B cell (primary cell): Measurements from ENCODE around the gene BPIFA3. TPM values are rescaled to one million over a fixed set of nuclear protein-coding genes. Genes with fewer than 3 reads are reported as not detected.

ENCODE experiments used
- ATAC-seq: fragments of 200-7000 bp; cut with Tn5 transposase; one replicate; pipeline ENCODE4 v1.10.0; 2021; ENCODE audit warnings: low read depth, mild to moderate bottlenecking, moderate number of reproducible peaks, moderate library complexity
- CTCF ChIA-PET: fragments of 350-600 bp; sonication (Branson Sonifier 250); formaldehyde crosslinking; loops from one replicate; lab custom pipeline; 2021; ENCODE audit warnings: antibody characterized with exemption, inconsistent platforms; lab: Charles Lee
- POLR2A ChIA-PET: fragments of 350-600 bp; sonication (Branson Sonifier 250); formaldehyde crosslinking; loops from one replicate; lab custom pipeline; 2021; ENCODE audit warnings: antibody characterized with exemption; lab: Charles Lee
- DNase-seq: peaks from one replicate; pipeline ENCODE4 v3.0.0; 2013
- H2AFZ ChIP-seq: 2 replicates; pipeline ENCODE4 v1.6.1; 2012; ENCODE audit warnings: mild to moderate bottlenecking, low read depth, low read length; ENCODE audit not compliant: insufficient read depth, poor library complexity, severe bottlenecking
- H3K27ac ChIP-seq, 2 donors: 1 replicate in 1 of 2; 2 replicates in 1 of 2; pipeline ENCODE4 v1.5.1; 2012 to 2013; ENCODE audit warnings: low read length in 2 of 2, mild to moderate bottlenecking in 2 of 2, moderate library complexity in 1 of 2
- H3K27me3 ChIP-seq, 4 experiments: fragments of 200-600 bp in 1 of 4; sonication (generic) in 1 of 4; replicated peaks in 1 of 4; 1 replicate in 2 of 4; 2 replicates in 2 of 4; pipeline versions ENCODE4 v1.6.1 to v1.7.0; 2013 to 2016; ENCODE audit warnings: low read length in 3 of 4, mild to moderate bottlenecking in 2 of 4, mixed read lengths in 1 of 4, moderate library complexity in 1 of 4; ENCODE audit not compliant: insufficient read depth in 4 of 4, control insufficient read depth in 3 of 4; ENCODE audit errors: control extremely low read depth in 1 of 4
- H3K36me3 ChIP-seq, 2 experiments: replicated peaks in 1 of 2; 1 replicate in 1 of 2; 2 replicates in 1 of 2; pipeline versions ENCODE4 v1.6.1 to v1.7.1; 2013; ENCODE audit warnings: low read length in 1 of 2; ENCODE audit not compliant: insufficient read depth in 2 of 2, control insufficient read depth in 1 of 2; ENCODE audit errors: control extremely low read depth in 1 of 2, extremely low read depth in 1 of 2
- H3K4me1 ChIP-seq, 2 donors: fragments of 200-600 bp in 1 of 2; sonication (generic) in 1 of 2; 1 replicate in 1 of 2; 2 replicates in 1 of 2; pipeline versions ENCODE4 v1.5.1 to v1.6.1; 2013 to 2017; ENCODE audit warnings: low read length in 2 of 2; ENCODE audit not compliant: control insufficient read depth in 2 of 2, insufficient read depth in 2 of 2
- H3K4me2 ChIP-seq: replicated peaks from 2 replicates; pipeline ENCODE3; 2012; ENCODE audit warnings: mild to moderate bottlenecking, low read depth, low read length; ENCODE audit not compliant: poor library complexity, severe bottlenecking
- H3K4me3 ChIP-seq, 5 experiments: fragments of 200-600 bp in 1 of 5; sonication (generic) in 1 of 5; 1 replicate in 3 of 5; 2 replicates in 2 of 5; pipeline versions ENCODE4 v1.5.1 to v1.7.0; 2011 to 2016; ENCODE audit warnings: low read length in 4 of 5, mild to moderate bottlenecking in 4 of 5, low read depth in 2 of 5, control low read depth in 1 of 5, moderate library complexity in 1 of 5; ENCODE audit not compliant: insufficient read depth in 1 of 5; ENCODE audit errors: control extremely low read depth in 1 of 5, extremely low read depth in 1 of 5
- H3K79me2 ChIP-seq: fragments of 200-600 bp; sonication (generic); one replicate; pipeline ENCODE4 v1.6.0; 2016; ENCODE audit warnings: low read length; ENCODE audit not compliant: control insufficient read depth, insufficient read depth
- H3K9ac ChIP-seq: fragments of 200-600 bp; sonication (generic); 2 replicates; pipeline ENCODE4 v1.6.1; 2017; ENCODE audit warnings: mild to moderate bottlenecking, low read length, moderate library complexity
- H3K9me3 ChIP-seq, 3 donors: one replicate each; pipeline versions ENCODE4 v1.6.1 to v1.7.1; 2013; ENCODE audit warnings: low read length in 2 of 3; ENCODE audit not compliant: control insufficient read depth in 2 of 3, insufficient read depth in 1 of 3; ENCODE audit errors: control extremely low read depth in 1 of 3
- H4K20me1 ChIP-seq: 2 replicates; pipeline ENCODE4 v1.6.0; 2012; ENCODE audit warnings: mild to moderate bottlenecking, low read length; ENCODE audit not compliant: insufficient read depth, control insufficient read depth, poor library complexity, severe bottlenecking
- H3K27ac Mint-ChIP-seq: one replicate; pipeline ENCODE4 v1.8.0; 2021; ENCODE audit warnings: mixed read lengths
- H3K27me3 Mint-ChIP-seq: one replicate; pipeline ENCODE4 v1.8.0; 2021; ENCODE audit warnings: mixed read lengths
- H3K4me1 Mint-ChIP-seq: one replicate; pipeline ENCODE4 v1.8.0; 2021; ENCODE audit warnings: mixed read lengths
- H3K4me3 Mint-ChIP-seq: one replicate; pipeline ENCODE4 v1.8.0; 2021; ENCODE audit warnings: mixed read lengths
- H3K9me3 Mint-ChIP-seq: one replicate; pipeline ENCODE4 v1.8.0; 2022; ENCODE audit warnings: mixed read lengths; ENCODE audit not compliant: insufficient read depth
- EZH2 ChIP-seq: IDR thresholded peaks from 2 replicates; pipeline ENCODE4 v1.6.1; 2012; ENCODE audit warnings: borderline replicate concordance, low read depth, mild to moderate bottlenecking, moderate library complexity, low read length; ENCODE audit not compliant: insufficient read depth, poor library complexity, severe bottlenecking
- WGBS: methylation state at CpG from one replicate; pipeline ENCODE4 v1.1.5; 2013; ENCODE audit warnings: missing lambda C conversion rate; ENCODE audit not compliant: insufficient coverage; 5-methylcytosine and 5-hydroxymethylcytosine counted together
- intact Hi-C: fragments of 100-400 bp; cut with micrococcal nuclease; formaldehyde crosslinking; loops from one replicate; pipeline ENCODE4 v1.10.0; 2022
- polyA plus RNA-seq: library from polyadenylated mRNA; depleted of rRNA; stranded (reverse); fragments of >200 nt; gene quantifications from 2 replicates; pipeline ENCODE4 v1.2.3, GENCODE V29; 2012
- total RNA-seq, 2 donors: library from RNA; stranded (reverse); fragments of 120-200 nt in 1 of 2; gene quantifications; 1 replicate in 1 of 2; 2 replicates in 1 of 2; pipeline versions ENCODE4 v1.2.3 to v1.2.4, GENCODE V29; 2013 to 2022
- TF ChIP-seq, protein P1 (sequence below): fragments of 200-600 bp; IDR thresholded peaks from one replicate; pipeline ENCODE4 v1.8.0; 2022; ENCODE audit warnings: antibody characterized with exemption, mild to moderate bottlenecking

The BPIFA3 gene
- total and polyA plus RNA-seq, 2 donors (not counting 1 experiment from before 2014, with no cell fraction given) = not detected

DNA sequence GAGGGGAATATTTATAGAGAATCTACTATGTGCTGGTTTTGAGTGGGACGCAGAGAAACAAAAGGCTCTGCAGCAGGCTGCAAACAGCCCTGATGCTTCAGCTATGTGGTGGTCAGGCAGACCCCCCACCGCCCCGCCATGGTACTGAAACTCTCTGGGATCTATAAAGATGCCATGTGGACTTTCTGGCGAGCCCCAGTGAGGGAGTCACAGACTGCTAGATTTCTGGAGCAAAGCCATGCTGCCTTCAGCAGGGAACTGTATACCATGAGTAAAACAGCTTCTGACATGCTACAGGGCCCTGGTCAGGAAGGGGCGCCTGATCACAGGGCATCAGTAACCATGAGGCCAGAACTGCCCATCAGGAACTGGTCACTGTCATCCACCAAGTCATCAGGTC is 46.6 kb downstream of the BPIFA3 start:
- Mint-ChIP-seq H3K27ac (no peak overlapping the region), H3K4me3 (no peak overlapping the region), H3K4me1 (no peaks in the 10 kb centered on the region), H3K9me3 (no peaks in the 10 kb centered on the region), H3K27me3 (peaks cover 34% of the 10 kb centered on the region)
- CTCF ChIA-PET = no interaction called here
- no peak overlapping the region for H3K4me3 ChIP-seq
- no peak overlapping the region for H3K27ac ChIP-seq
- DNase-seq (no peak), ATAC-seq (no peak)
- H3K79me2 ChIP-seq = no peaks in the 10 kb centered on the region
- no peaks in the 10 kb centered on the region for H4K20me1 ChIP-seq
- WGBS = 96% methylated on average over 5 of the region's 5 CpGs
- TF ChIP-seq, protein P1, sequence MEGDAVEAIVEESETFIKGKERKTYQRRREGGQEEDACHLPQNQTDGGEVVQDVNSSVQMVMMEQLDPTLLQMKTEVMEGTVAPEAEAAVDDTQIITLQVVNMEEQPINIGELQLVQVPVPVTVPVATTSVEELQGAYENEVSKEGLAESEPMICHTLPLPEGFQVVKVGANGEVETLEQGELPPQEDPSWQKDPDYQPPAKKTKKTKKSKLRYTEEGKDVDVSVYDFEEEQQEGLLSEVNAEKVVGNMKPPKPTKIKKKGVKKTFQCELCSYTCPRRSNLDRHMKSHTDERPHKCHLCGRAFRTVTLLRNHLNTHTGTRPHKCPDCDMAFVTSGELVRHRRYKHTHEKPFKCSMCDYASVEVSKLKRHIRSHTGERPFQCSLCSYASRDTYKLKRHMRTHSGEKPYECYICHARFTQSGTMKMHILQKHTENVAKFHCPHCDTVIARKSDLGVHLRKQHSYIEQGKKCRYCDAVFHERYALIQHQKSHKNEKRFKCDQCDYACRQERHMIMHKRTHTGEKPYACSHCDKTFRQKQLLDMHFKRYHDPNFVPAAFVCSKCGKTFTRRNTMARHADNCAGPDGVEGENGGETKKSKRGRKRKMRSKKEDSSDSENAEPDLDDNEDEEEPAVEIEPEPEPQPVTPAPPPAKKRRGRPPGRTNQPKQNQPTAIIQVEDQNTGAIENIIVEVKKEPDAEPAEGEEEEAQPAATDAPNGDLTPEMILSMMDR = no peak
- TF ChIP-seq EZH2 = no peak
- intact Hi-C loops = no loop called here
- no peak overlapping the region for H3K4me2 ChIP-seq
- peaks cover 0 to 6% (median 0%) of the 10 kb centered on the region in 3 donors for H3K9me3 ChIP-seq
- H3K36me3 ChIP-seq = no peaks in the 10 kb centered on the region
- peaks cover 0 to 6% (median 4%) of the 10 kb centered on the region in 4 experiments for H3K27me3 ChIP-seq
- no peak overlapping the region for H3K9ac ChIP-seq
- POLR2A ChIA-PET = no interaction called here
- H3K4me1 ChIP-seq = no peaks in the 10 kb centered on the region
- no peak overlapping the region for H2AFZ ChIP-seq

DNA sequence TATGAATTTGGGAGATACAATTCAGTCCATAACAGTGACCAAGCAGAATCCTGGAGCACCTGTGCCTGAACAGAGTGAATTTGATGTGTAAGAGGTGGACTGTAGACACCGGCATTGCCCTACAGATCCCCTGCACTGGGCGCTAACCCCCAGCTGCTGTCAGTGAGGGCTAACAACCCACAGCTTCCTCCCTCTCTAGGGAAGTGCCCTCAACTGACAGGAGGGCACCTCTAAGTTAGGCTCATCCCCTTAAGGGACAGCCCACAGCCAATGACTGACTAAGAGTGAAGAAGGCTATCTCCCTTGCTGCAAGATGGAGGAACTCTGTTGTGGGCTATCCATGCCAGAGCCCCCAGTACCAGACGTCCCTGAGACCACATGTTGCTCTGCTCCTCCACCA is 50.5 kb downstream of the BPIFA3 start:
- Histone ChIP-seq H3K27ac (no peak overlapping the region), H4K20me1 (no peaks in the 10 kb centered on the region), H3K9me3 (peaks cover 0 to 4% (median 0%) of the 10 kb centered on the region in 3 donors), H3K4me3 (no peak overlapping the region), H3K4me2 (no peak overlapping the region), H3K36me3 (no peaks in the 10 kb centered on the region), H3K9ac (no peak overlapping the region), H3K4me1 (no peaks in the 10 kb centered on the region), H3K27me3 (peaks cover 0 to 6% (median 4%) of the 10 kb centered on the region in 4 experiments), H2AFZ (no peak overlapping the region), H3K79me2 (no peaks in the 10 kb centered on the region)
- Mint-ChIP-seq H3K4me1 (no peaks in the 10 kb centered on the region), H3K4me3 (no peak overlapping the region), H3K27ac (no peak overlapping the region), H3K27me3 (peaks cover 34% of the 10 kb centered on the region), H3K9me3 (no peaks in the 10 kb centered on the region)
- DNase-seq (no peak), ATAC-seq (no peak)
- intact Hi-C loops = no loop called here
- TF ChIP-seq, protein P1 = no peak
- TF ChIP-seq EZH2 = no peak
- 7% methylated on average over 1 of the region's 3 CpGs for WGBS
- POLR2A ChIA-PET = no interaction called here
- CTCF ChIA-PET = no interaction called here
